NCI-H1092 (cell line): ENCODE data around the gene VASN.
"Not testable (repeated sequence)": the region's sequence is repeated elsewhere in the genome, so short reads cannot be mapped to it uniquely, and the experiment has no call there.

Experiments
- DNase-seq: peaks from one replicate; lab custom pipeline; 2025; lab: John Stamatoyannopoulos, UW

VASN gene

DNA sequence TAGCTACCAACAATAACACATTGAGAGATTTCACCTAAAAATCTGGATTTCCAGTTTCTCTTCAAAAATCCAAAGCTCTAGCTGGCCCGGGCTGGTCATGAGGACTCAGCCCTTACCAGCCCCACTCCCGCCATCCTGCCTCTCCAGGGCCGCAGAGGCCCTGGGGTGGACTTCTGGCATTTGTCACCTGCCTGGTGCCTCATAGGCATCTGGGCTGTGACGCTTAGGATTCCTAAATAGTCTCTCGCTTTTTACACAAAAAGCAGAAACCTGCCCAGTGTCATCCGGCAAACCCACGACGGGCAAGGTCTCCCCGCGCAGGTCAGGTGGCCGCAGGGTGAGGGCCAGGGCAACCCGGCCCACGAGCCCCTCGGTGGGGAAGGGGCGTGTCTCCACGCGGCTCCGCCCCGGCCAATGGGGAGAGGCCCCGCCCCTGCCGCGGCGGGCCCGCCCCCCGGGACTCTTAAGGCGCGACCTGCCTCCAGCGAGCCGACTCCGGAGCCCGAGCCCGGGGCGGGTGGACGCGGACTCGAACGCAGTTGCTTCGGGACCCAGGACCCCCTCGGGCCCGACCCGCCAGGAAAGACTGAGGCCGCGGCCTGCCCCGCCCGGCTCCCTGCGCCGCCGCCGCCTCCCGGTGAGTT, at the start of gene VASN:
Gene VASN, plus strand, starts transcription at position 492 of the 644 bp plus-strand sequence. CDS start 9,030 bp downstream, outside the sequence.
- DNase-seq = no peak

- DNase-seq = no peak
These were observed 49.3 kb upstream of the VASN start for GRCh38 chr16:4322121-4323052.

GRCh38 chr16:4323071-4323844, 48.4 kb upstream of the VASN start:
- DNase-seq = no peak

DNA sequence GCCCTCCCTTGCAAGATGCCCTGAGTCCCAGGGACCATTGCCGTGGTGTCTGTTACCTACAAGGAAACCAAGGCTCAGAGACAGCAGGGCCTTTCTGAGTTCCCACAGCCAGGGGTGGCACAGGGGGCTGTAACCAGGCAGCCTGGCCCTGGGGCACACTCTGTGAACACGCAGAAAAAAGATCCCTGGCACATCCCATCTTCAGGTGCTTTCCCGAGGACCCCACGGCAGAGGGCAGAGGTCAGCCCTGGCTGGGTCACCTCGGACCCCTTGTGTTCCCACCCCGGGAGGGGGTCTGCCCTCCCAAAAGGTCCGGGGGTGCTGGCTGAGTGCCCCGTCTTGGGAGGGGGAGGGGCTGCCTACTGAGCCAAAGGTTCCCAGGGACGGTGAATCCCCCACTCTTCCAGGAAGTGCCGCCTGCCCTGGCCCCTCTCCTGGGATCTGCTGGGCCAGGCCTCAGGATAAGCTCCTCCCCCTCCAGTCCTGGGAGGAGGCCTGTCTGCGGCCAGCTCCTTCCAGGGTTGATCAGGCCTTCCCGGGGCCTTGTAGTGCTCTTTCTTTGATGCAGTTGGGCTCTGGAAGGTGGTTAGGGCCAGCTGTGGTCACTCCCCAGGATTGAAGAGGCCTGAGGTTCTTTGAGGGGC, 47.7 kb upstream of the VASN start:
- no peak for DNase-seq

DNA sequence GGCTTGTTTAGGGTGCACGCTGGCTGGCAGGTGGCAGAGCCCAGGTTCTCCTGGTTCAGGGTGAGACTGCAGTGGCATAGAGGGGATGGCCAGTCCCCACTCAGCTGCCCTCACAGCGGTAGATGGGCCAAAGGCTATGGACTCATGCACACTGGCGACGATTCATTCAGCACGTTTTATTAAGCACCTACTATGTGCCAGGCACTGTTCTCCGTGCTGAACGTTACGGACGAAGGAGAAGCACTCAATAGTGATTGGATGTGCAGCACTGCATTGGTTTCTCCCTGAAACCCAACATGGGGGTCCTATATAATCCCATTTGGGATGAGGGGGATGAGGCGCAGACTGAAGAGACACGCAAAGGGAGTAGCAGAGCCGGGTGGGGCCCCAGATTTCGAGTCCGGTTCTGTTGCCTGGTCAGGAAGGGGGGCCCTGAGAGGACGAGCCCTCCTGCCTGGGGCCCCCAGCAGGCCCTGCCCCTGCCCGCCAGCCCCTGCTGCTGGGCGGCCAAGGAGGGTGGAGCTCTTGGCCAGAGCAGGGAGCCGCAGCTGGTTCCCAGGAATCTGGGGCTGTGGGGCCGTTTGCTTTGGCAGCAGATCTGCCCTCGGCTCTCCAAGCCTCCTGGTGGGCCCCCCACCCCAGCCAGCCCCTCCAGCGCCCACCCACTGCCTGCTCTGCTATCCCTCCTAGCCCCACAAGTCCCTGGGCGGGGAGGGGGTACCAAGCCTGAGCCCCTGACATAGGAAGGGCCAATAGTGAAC, 47.0 kb upstream of the VASN start:
- no peak for DNase-seq

GRCh38 chr16:4325253-4325758, 46.3 kb upstream of the VASN start:
- no peak for DNase-seq

DNA sequence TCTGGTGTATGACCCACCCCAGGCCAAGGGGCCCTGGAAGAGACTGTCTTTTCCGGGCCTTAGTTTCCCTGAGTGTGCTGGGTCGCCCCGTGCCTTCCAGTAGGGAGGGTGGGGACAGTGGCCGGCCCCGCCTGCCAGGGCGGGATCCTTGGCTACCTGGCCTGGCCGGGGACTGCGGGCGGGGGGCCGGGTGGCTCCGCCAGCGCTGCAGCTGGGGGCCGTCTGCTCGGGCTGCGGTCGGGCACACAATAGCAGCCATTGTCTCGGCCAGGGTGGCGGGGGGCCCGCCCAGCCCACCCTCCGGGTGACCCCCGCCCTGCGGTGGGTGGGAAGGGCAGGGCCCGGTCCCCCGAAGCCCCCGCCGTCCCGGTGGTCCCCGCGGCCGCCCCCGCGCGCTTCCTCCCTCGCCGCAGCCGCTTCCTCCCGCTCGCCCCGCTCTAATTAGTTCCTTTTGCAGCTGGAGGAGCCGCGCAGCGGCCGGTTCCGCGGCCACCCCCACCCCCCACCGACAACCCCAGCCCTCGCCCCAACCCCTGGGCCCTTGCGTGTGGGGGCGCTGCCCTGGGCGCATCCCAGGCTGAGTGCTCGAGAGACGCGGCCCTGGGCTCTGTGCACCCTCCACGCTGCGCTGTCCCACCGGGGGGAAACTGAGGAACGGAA, 44.1 kb upstream of the VASN start:
- DNase-seq = no peak

DNA sequence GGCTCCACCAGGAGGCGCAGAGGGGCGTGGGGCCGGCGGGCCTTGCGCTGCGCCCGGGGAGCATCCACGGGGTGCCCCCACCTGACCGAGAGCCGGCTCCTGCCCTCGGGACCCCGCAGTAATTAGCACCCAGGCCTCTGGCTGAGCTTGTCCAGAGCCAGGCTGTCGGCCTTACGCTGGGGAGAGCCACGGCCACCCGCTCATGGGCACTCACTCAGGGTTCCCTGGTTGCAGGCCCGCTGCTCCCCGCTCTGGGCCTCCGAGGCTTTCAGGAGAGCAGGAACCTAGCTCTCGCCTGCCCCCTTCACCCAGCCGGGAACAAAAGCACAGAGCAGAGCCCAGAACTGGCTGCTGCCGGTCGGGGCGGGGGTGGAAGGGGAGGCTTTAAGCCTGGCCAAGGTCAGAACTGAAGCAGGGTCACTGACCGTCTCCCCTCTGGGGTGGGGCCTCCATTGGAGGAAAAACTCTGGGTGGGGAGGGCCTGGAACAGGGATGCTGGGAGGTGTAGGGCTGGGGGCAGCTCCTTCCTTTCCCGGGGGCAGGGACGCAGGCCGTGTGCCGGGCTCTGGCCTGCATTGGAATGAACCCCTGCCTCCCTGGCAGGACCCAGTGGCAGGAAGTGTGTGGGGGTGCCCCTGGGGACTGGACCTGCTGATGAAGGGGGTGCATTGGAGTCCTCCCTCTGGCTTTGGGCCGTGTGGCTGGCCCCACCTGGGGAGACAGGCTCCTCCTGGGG, 43.4 kb upstream of the VASN start:
- DNase-seq = peak; percentile 67

GRCh38 chr16:4328782-4329775, 42.6 kb upstream of the VASN start:
- DNase-seq = no peak

DNA sequence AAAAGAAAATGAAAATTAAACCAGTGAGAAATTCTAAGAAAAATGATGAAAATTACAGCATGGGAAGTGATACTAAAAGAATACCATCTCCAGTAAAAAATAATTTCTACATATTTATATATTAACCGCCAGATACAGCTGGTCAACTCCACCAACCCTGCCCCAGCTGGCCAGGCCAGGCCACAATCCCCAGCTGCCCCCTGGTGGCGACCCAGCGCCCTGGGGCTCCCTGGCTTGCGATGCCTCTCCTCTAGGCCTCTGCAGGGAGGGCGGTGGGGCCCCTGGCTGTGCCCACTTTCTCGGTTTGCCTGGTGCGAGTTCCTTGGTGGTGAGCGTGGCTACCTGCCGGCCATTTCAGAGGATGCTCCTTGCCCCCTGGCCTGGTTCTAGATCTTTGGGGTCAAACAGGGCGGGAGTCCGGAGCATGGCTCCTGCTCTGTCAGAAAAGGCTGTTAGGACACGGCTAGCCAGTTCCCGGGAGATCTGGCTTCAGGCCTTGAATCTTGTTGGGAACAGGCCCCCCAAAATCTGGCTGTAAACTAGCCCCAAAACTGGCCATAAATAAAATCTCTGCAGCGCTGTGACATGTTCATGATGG, 41.3 kb upstream of the VASN start:
- DNase-seq = peak; percentile 5

DNA sequence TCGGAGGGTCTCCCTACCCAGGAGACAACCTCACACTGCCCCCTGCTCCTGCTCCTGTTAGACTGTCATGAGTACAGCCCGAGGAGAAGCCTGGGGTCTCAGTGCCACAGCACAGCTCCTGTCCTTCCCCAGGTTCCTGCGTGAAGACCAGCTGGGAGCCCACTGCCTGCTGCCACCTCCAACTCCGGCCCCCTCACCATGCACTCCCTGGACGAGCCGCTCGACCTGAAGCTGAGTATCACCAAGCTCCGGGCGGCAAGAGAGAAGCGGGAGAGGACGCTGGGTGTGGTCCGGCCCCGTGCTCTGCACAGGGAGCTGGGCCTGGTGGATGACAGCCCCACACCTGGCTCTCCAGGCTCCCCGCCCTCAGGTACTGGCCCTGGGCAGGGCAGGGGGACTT, 39.6 kb upstream of the VASN start:
- DNase-seq = no peak

- DNase-seq = no peak
These were observed 38.9 kb upstream of the VASN start for GRCh38 chr16:4332623-4333307.

GRCh38 chr16:4333308-4333638, 38.4 kb upstream of the VASN start:
- no peak for DNase-seq

DNA sequence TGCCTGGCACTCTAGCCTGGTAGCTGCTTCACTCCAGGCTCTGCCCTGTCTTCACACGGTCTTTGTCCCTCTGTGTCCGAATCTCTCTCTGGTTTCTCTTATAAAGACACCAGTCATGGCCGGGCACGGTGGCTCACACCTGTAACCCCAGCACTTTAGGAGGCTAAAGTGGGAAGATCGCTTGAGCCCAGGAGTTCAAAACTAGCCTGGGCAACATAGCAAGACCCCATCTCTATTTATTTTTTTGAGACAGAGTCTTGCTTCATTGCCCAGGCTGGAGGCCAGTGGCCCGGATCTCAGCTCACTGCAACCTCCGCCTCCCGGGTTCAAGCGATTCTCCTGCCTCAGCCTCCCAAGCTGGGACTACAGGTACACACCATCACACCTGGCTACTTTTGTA, 37.9 kb upstream of the VASN start:
- DNase-seq = not testable (repeated sequence)

DNA sequence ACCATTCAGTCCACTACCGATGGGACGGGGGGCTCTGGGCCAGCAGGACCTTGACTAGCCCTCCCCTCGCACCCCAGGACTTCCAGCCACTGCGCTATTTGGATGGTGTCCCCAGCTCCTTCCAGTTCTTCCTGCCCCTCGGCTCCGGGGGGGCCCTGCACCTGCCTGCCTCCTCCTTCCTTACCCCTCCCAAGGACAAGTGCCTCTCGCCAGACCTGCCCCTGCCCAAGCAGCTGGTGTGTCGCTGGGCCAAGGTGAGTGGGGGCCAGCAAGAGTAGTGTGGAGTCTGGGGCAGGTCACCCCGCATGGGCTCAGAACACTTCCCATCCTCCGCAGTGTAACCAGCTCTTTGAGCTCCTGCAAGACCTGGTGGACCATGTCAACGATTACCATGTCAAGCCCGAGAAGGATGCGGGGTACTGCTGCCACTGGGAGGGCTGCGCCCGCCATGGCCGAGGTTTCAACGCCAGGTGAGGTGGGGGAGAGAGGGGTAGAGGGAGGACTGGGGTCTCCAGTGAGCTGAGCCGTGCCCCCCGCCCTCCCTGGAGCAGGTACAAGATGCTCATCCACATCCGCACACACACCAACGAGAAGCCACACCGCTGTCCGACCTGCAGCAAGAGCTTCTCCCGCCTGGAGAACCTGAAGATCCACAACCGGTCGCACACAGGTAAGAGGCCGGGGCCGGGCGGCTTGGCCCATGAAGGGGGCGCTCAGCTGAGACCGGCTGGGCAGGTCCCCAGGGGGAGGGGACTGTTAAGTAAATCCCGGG, 36.7 kb upstream of the VASN start:
- DNase-seq = no peak

DNA sequence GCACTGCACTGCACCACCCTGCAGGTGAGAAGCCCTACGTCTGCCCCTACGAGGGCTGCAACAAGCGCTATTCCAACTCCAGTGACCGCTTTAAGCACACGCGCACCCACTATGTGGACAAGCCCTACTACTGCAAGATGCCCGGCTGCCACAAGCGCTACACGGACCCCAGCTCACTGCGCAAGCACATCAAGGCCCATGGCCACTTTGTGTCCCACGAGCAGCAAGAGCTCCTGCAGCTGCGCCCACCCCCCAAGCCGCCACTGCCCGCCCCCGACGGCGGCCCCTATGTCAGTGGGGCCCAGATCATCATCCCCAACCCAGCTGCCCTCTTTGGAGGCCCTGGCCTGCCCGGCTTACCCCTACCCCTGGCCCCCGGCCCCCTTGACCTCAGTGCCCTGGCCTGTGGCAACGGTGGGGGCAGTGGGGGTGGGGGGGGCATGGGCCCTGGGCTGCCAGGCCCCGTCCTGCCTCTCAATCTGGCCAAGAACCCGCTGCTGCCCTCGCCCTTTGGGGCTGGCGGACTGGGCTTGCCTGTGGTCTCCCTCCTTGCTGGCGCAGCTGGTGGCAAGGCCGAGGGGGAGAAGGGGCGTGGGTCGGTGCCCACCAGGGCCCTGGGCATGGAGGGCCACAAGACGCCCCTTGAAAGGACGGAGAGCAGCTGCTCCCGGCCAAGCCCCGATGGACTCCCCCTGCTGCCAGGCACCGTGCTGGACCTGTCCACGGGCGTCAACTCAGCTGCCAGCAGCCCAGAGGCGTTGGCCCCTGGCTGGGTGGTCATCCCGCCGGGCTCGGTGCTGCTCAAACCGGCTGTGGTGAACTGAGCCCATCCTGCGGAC, 34.7 kb upstream of the VASN start:
- DNase-seq = no peak
